Testis (tissue), 3 donors: Measurements from ENCODE around the gene PTPRG. TPM values are rescaled to one million over a fixed set of nuclear protein-coding genes. Genes with fewer than 3 reads are reported as not detected.

Source experiments
- DNase-seq: peaks from one replicate; pipeline ENCODE4 v3.0.0-alpha.2; 2019
- H3K27ac ChIP-seq, 2 donors: fragments of 200-600 bp; sonication (generic); one replicate each; pipeline ENCODE4 v1.5.1; 2019
- H3K27me3 ChIP-seq: fragments of 200-600 bp; sonication (generic); one replicate; pipeline ENCODE4 v1.5.1; 2019
- H3K36me3 ChIP-seq: fragments of 200-600 bp; sonication (generic); one replicate; pipeline ENCODE4 v1.5.1; 2017; ENCODE audit warnings: low read depth; ENCODE audit errors: missing control alignments
- H3K4me1 ChIP-seq: fragments of 200-600 bp; sonication (generic); one replicate; pipeline ENCODE4 v1.5.1; 2019
- H3K4me3 ChIP-seq, 2 donors: fragments of 200-600 bp; sonication (generic); one replicate each; pipeline ENCODE4 v1.5.1; 2017 to 2019
- H3K9me3 ChIP-seq: fragments of 200-600 bp; sonication (generic); one replicate; pipeline ENCODE4 v1.5.1; 2017
- POLR2A ChIP-seq: fragments of 450-650 bp; IDR thresholded peaks from one replicate; pipeline ENCODE4 v1.6.1; 2017; ENCODE audit warnings: antibody characterized with exemption, mild to moderate bottlenecking, moderate library complexity
- WGBS, 2 donors: methylation state at CpG; one replicate each; pipeline ENCODE4 v1.1.5; 2018; 5-methylcytosine and 5-hydroxymethylcytosine counted together
- intact Hi-C: fragments of 100-400 bp; cut with DNase I; formaldehyde crosslinking; loops from one replicate; pipeline ENCODE4 v1.15.1; 2023; ENCODE audit warnings: low total_unique reads
- polyA plus RNA-seq: library from polyadenylated mRNA; stranded (reverse); fragments of 350-450 nt; fragmentation: Illumina TruSeq; extraction: RNeasy Lipid Tissue Mini Kit (QIAGEN cat#74804); gene quantifications from one replicate; pipeline ENCODE4 v1.2.3, GENCODE V29; 2014; ENCODE audit warnings: low read depth, low replicate concordance; ENCODE audit not compliant: insufficient read depth
- total RNA-seq, 2 donors: library from RNA; depleted of rRNA; stranded (reverse); fragments of >200 nt; gene quantifications; one replicate each; pipeline ENCODE4 v1.2.3, GENCODE V29; 2016
- TF ChIP-seq, protein P1 (sequence below), 3 experiments: fragments of 450-650 bp in 2 of 3; fragments of 200-600 bp in 1 of 3; sonication (generic) in 1 of 3; IDR thresholded peaks; one replicate each; pipeline ENCODE4 v1.5.1; 2016 to 2019; ENCODE audit warnings: antibody characterized with exemption in 3 of 3, mild to moderate bottlenecking in 2 of 3, moderate library complexity in 1 of 3

PTPRG gene
- total and polyA plus RNA-seq, 3 donors from 2014 or later = 26.3 to 107 (median 75.4) TPM

DNA sequence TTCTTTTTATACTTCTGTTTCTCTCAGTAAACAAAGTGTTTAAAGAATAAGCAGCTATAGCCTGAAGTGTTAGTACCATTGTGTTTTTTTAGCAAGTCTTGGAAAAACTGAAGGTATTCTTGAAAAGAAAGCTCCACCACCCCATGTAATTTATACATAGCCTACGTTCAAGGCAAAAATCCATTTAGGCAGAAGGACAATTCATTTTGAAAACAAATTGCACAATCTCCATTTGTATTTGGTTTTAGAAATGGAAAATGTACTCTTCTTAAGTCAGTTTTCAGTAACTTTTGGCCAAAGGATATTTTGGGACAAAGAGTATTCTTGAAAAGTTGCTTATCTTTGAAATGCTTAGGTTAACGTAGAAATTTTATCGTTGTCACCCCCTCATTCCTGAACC is 34.5 kb downstream of the PTPRG start:
- Histone ChIP-seq H3K36me3 (no peaks in the 10 kb centered on the region), H3K9me3 (no peaks in the 10 kb centered on the region), H3K4me1 (peaks cover 33% of the 10 kb centered on the region), H3K4me3 (no peak overlapping the region), H3K27ac (peak overlapping the region; percentile 53 to 75), H3K27me3 (no peaks in the 10 kb centered on the region)
- 33% methylated on average over 3 of the region's 3 CpGs for WGBS, 2 donors
- TF ChIP-seq, protein P1, sequence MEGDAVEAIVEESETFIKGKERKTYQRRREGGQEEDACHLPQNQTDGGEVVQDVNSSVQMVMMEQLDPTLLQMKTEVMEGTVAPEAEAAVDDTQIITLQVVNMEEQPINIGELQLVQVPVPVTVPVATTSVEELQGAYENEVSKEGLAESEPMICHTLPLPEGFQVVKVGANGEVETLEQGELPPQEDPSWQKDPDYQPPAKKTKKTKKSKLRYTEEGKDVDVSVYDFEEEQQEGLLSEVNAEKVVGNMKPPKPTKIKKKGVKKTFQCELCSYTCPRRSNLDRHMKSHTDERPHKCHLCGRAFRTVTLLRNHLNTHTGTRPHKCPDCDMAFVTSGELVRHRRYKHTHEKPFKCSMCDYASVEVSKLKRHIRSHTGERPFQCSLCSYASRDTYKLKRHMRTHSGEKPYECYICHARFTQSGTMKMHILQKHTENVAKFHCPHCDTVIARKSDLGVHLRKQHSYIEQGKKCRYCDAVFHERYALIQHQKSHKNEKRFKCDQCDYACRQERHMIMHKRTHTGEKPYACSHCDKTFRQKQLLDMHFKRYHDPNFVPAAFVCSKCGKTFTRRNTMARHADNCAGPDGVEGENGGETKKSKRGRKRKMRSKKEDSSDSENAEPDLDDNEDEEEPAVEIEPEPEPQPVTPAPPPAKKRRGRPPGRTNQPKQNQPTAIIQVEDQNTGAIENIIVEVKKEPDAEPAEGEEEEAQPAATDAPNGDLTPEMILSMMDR (IDR thresholded peaks at IDR 0.05) = no peak
- TF ChIP-seq POLR2A = no peak
- intact Hi-C loops = no loop called here
- DNase-seq = no peak

DNA sequence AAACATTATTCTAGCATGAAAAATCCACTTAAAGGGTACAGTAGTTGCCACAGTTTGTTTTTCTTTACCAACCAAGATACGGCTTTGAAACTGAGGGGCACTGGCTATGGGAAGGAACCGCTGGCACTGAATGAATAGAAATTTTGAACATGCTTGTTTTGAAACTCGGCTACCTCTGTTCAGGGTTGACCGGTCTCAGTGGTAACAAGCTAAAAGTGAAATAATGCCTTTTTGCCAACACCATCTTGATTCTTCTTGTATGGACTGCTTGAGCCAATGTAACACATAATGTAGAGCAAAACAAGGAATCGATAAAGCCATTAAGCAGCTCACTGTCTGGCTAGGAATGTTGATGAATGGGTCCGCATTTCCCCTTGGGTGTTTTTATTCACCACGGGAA is 36.5 kb downstream of the PTPRG start:
- Histone ChIP-seq H3K4me3 (no peak overlapping the region), H3K9me3 (no peaks in the 10 kb centered on the region), H3K27ac (peak overlapping the region in 1 of 2 donors; percentile 75), H3K27me3 (no peaks in the 10 kb centered on the region), H3K4me1 (peaks cover 45% of the 10 kb centered on the region), H3K36me3 (no peaks in the 10 kb centered on the region)
- DNase-seq = no peak
- intact Hi-C loops = no loop called here
- TF ChIP-seq, protein P1 (IDR thresholded peaks at IDR 0.05) = no peak
- TF ChIP-seq POLR2A = no peak
- 76 to 80% methylated on average over 7 of the region's 7 CpGs for WGBS, 2 donors

DNA sequence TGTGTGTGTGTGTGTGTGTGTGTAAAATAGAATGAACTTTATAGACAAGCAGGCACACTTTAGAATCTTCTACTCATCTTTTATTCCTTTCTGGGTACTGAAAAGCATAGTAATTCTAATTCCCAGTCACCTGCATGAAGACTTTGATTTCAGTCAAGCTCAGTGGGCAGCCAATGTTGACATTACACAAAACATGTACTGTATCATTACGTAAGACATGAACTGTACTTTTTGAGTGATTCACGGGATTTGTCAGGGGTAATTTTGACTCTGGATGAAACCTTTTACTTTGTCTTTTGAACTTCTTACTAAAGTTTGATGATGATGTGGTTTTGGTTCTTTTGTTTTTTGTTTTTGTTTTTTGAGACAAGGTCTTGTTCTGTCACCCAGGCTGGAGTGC is 38.8 kb downstream of the PTPRG start:
- H3K36me3 ChIP-seq = no peaks in the 10 kb centered on the region
- WGBS, 2 donors = 69 to 90% methylated on average over 2 of the region's 2 CpGs
- no peaks in the 10 kb centered on the region for H3K27me3 ChIP-seq
- H3K9me3 ChIP-seq = no peaks in the 10 kb centered on the region
- peak overlapping the region; percentile 8 to 25 for H3K27ac ChIP-seq
- TF ChIP-seq, protein P1 (IDR thresholded peaks at IDR 0.05) = no peak
- no peak for TF ChIP-seq POLR2A
- no peak for DNase-seq
- intact Hi-C loops = no loop called here
- H3K4me1 ChIP-seq = peaks cover 32% of the 10 kb centered on the region
- H3K4me3 ChIP-seq = no peak overlapping the region

DNA sequence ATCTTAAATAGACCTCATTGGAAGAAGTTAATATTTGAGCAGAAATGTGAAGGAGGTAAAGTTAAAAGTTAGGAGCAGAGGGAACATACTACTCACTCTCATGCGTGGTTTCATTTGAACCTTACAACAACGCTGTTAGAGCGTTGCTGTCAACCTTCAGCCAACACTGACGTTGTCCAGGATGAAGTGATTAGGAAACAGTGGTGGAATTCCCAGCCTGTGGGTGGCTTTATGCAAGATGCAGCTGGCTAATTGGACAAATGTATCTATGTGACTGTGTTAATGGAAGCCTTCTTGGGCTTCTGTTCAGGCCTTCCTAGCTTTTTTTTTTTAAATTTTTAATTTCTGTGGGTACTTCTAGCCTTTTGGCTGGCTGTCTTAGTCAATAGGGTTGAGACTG is 40.5 kb downstream of the PTPRG start:
- peaks cover 17% of the 10 kb centered on the region for H3K4me1 ChIP-seq
- no peaks in the 10 kb centered on the region for H3K9me3 ChIP-seq
- H3K27ac ChIP-seq = peak overlapping the region; percentile 27 to 36
- no peak for DNase-seq
- TF ChIP-seq POLR2A = no peak
- TF ChIP-seq, protein P1 (IDR thresholded peaks at IDR 0.05) = no peak
- 69 to 87% methylated on average over 4 of the region's 4 CpGs for WGBS, 2 donors
- no peaks in the 10 kb centered on the region for H3K27me3 ChIP-seq
- intact Hi-C loops = no loop called here
- H3K36me3 ChIP-seq = no peaks in the 10 kb centered on the region
- H3K4me3 ChIP-seq = no peak overlapping the region

DNA sequence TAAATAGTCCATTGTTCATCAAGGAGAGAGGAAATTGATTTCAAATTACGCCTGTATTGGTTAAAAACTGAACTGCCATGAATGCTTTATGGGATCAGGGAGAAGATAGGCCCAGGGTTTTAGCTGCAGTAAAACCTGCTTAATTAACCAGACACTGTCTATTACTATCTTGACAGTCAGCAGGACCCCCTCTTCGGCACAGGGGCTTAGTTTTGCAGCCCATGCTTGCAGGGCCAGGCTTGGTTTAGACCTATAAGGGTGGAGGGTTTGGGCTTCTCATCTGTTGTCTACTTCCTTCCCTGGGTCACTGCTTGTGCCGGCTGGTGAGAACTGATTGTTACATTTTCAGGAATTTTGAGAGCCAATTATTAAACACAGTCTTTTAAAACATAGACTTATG is 41.1 kb downstream of the PTPRG start:
- H3K4me3 ChIP-seq = no peak overlapping the region
- TF ChIP-seq, protein P1 (IDR thresholded peaks at IDR 0.05) = no peak
- TF ChIP-seq POLR2A = no peak
- no peaks in the 10 kb centered on the region for H3K9me3 ChIP-seq
- peak overlapping the region; percentile 27 to 36 for H3K27ac ChIP-seq
- H3K4me1 ChIP-seq = peaks cover 17% of the 10 kb centered on the region
- intact Hi-C loops = no loop called here
- no peak for DNase-seq
- H3K36me3 ChIP-seq = no peaks in the 10 kb centered on the region
- WGBS, 2 donors = 70 to 74% methylated on average over 3 of the region's 3 CpGs
- H3K27me3 ChIP-seq = no peaks in the 10 kb centered on the region
